ENCODE results near the gene TRMO. TPM values are rescaled to one million over a fixed set of nuclear protein-coding genes. Genes with fewer than 3 reads are reported as not detected.
A peak's percentile ranks its signal among the peaks of the same experiment; 100 is the strongest.

The TRMO gene
- total RNA-seq, 1 experiment from 2014 or later = 22.5 TPM

- DNase-seq (ENCODE audit: low spot score) = no peak
These were observed 15.9 kb upstream of the TRMO start, which contains the start of gene HEMGN for GRCh38 chr9:97938081-97938644. TSS of gene HEMGN (minus strand) at chr9:97938172. CDS start at chr9:97938136, 36 bp downstream.

GRCh38 chr9:97936998-97937397 is 14.7 kb upstream of the TRMO start:
- DNase-seq (ENCODE audit: low spot score) = no peak

- no peak for DNase-seq (ENCODE audit: low spot score)
These were observed 13.0 kb upstream of the TRMO start for GRCh38 chr9:97935276-97935675.

- no peak for DNase-seq (ENCODE audit: low spot score)
These were observed 12.2 kb upstream of the TRMO start for GRCh38 chr9:97934321-97935115.

GRCh38 chr9:97933297-97933998 is 11.1 kb upstream of the TRMO start:
- DNase-seq (ENCODE audit: low spot score) = no peak

GRCh38 chr9:97930972-97931371 is 8.7 kb upstream of the TRMO start:
- no peak for DNase-seq (ENCODE audit: low spot score)

- DNase-seq (ENCODE audit: low spot score) = no peak
These were observed 6.8 kb upstream of the TRMO start for GRCh38 chr9:97928986-97929604.

GRCh38 chr9:97925497-97926334 is 3.4 kb upstream of the TRMO start:
- no peak for DNase-seq (ENCODE audit: low spot score)

- DNase-seq (ENCODE audit: low spot score) = no peak
These were observed 2.1 kb upstream of the TRMO start for GRCh38 chr9:97924386-97924785.

GRCh38 chr9:97923529-97924108 is 1.3 kb upstream of the TRMO start:
- peak; percentile 84 for DNase-seq (ENCODE audit: low spot score)

- no peak for DNase-seq (ENCODE audit: low spot score)
These were observed 3.0 kb downstream of the TRMO start for GRCh38 chr9:97919217-97919813.

GRCh38 chr9:97918611-97919010 is 3.7 kb downstream of the TRMO start:
- DNase-seq (ENCODE audit: low spot score) = no peak

- no peak for DNase-seq (ENCODE audit: low spot score)
These were observed 10.3 kb downstream of the TRMO start for GRCh38 chr9:97911970-97912369.

- no peak for DNase-seq (ENCODE audit: low spot score)
These were observed 10.8 kb downstream of the TRMO start for GRCh38 chr9:97911528-97911927.

- DNase-seq (ENCODE audit: low spot score) = no peak
These were observed 11.9 kb downstream of the TRMO start for GRCh38 chr9:97910357-97910756.

- DNase-seq (ENCODE audit: low spot score) = no peak
These were observed 13.6 kb downstream of the TRMO start for GRCh38 chr9:97908705-97909104.

GRCh38 chr9:97907632-97908031 is 14.7 kb downstream of the TRMO start:
- no peak for DNase-seq (ENCODE audit: low spot score)

GRCh38 chr9:97907046-97907445 is 15.3 kb downstream of the TRMO start:
- DNase-seq (ENCODE audit: low spot score) = no peak

- DNase-seq (ENCODE audit: low spot score) = no peak
These were observed 16.0 kb downstream of the TRMO start for GRCh38 chr9:97906236-97906831.

GRCh38 chr9:97905228-97905627 is 17.1 kb downstream of the TRMO start:
- no peak for DNase-seq (ENCODE audit: low spot score)

Data from A172 (cell line).